Measurements from ENCODE around the gene CTRB2. TPM values are rescaled to one million over a fixed set of nuclear protein-coding genes. Genes with fewer than 3 reads are reported as not detected.

Gene CTRB2
- total and polyA plus RNA-seq, 2 donors from 2014 or later: not detected

GRCh38 chr16:75222271-75222783, 15.4 kb upstream of the CTRB2 start:
- FAIRE-seq (no peak), DNase-seq (no peak)
- no peaks in the 10 kb centered on the region for H3K27me3 ChIP-seq (ENCODE audit: control insufficient read depth, insufficient read depth, low read length)
- H3K9ac ChIP-seq (ENCODE audit: low read length in 3 of 3): no peak overlapping the region
- TF ChIP-seq CTCF (IDR thresholded peaks at IDR 0.05; ENCODE audit: borderline replicate concordance, extremely low read depth, insufficient read depth): no peak
- no peaks in the 10 kb centered on the region for H3K36me3 ChIP-seq (ENCODE audit: control insufficient read depth in 2 of 3, insufficient read depth in 3 of 3, low read length in 3 of 3)
- intact Hi-C loops (cut with DNase I): no loop called here
- no peak overlapping the region for H3K27ac ChIP-seq (ENCODE audit: low read depth in 2 of 2, low read length in 2 of 2)
- H3K9me3 ChIP-seq (ENCODE audit: control insufficient read depth in 2 of 3, insufficient read depth in 1 of 3, low read length in 3 of 3): no peaks in the 10 kb centered on the region
- H3K4me1 ChIP-seq (ENCODE audit: control insufficient read depth in 2 of 3, insufficient read depth in 2 of 3, low read depth in 1 of 3, low read length in 3 of 3): no peaks in the 10 kb centered on the region
- no peak overlapping the region for H3K4me3 ChIP-seq (ENCODE audit: low read length in 3 of 3)

GRCh38 chr16:75219838-75220237, 12.9 kb upstream of the CTRB2 start:
- Histone ChIP-seq H3K9me3 (ENCODE audit: control insufficient read depth in 2 of 3, insufficient read depth in 1 of 3, low read length in 3 of 3) (no peaks in the 10 kb centered on the region), H3K9ac (ENCODE audit: low read length in 3 of 3) (no peak overlapping the region), H3K27ac (ENCODE audit: low read depth in 2 of 2, low read length in 2 of 2) (no peak overlapping the region), H3K4me3 (ENCODE audit: low read length in 3 of 3) (peak overlapping the region in 1 of 3 donors; percentile 18), H3K36me3 (ENCODE audit: control insufficient read depth in 2 of 3, insufficient read depth in 3 of 3, low read length in 3 of 3) (no peaks in the 10 kb centered on the region), H3K4me1 (ENCODE audit: control insufficient read depth in 2 of 3, insufficient read depth in 2 of 3, low read depth in 1 of 3, low read length in 3 of 3) (no peaks in the 10 kb centered on the region), H3K27me3 (ENCODE audit: control insufficient read depth, insufficient read depth, low read length) (no peaks in the 10 kb centered on the region)
- DNase-seq (no peak), FAIRE-seq (no peak)
- no peak for TF ChIP-seq CTCF (IDR thresholded peaks at IDR 0.05; ENCODE audit: borderline replicate concordance, extremely low read depth, insufficient read depth)
- intact Hi-C loops (cut with DNase I): no loop called here

GRCh38 chr16:75219088-75219487, 12.1 kb upstream of the CTRB2 start:
- H3K4me3 ChIP-seq (ENCODE audit: low read length in 3 of 3): no peak overlapping the region
- no peak overlapping the region for H3K27ac ChIP-seq (ENCODE audit: low read depth in 2 of 2, low read length in 2 of 2)
- no peak for TF ChIP-seq CTCF (IDR thresholded peaks at IDR 0.05; ENCODE audit: borderline replicate concordance, extremely low read depth, insufficient read depth)
- DNase-seq: no peak
- no peaks in the 10 kb centered on the region for H3K27me3 ChIP-seq (ENCODE audit: control insufficient read depth, insufficient read depth, low read length)
- H3K9ac ChIP-seq (ENCODE audit: low read length in 3 of 3): no peak overlapping the region
- no peak for FAIRE-seq
- no peaks in the 10 kb centered on the region for H3K4me1 ChIP-seq (ENCODE audit: control insufficient read depth in 2 of 3, insufficient read depth in 2 of 3, low read depth in 1 of 3, low read length in 3 of 3)
- intact Hi-C loops (cut with DNase I): no loop called here
- no peaks in the 10 kb centered on the region for H3K36me3 ChIP-seq (ENCODE audit: control insufficient read depth in 2 of 3, insufficient read depth in 3 of 3, low read length in 3 of 3)
- H3K9me3 ChIP-seq (ENCODE audit: control insufficient read depth in 2 of 3, insufficient read depth in 1 of 3, low read length in 3 of 3): no peaks in the 10 kb centered on the region

All from kidney (tissue), 14 donors.